A549 (cell line): ENCODE results near the gene PCDHGA11. TPM values are rescaled to one million over a fixed set of nuclear protein-coding genes. Genes with fewer than 3 reads are reported as not detected.

Experiments used
- ATAC-seq, 2 experiments: fragments of 200-7000 bp in 1 of 2; fragments of >200 bp in 1 of 2; cut with Nextera tagmentation in 1 of 2; cut with Tn5 transposase in 1 of 2; 3 replicates each; pipeline versions ENCODE4 v1.8.0 to v1.9.1; 2018 to 2020; ENCODE audit warnings: mild to moderate bottlenecking in 1 of 2, moderate library complexity in 1 of 2
- CTCF ChIA-PET: fragments of 300-600 bp; sonication (Branson Sonifier 250); formaldehyde crosslinking; extraction: SDS; loops from one replicate; lab custom pipeline; 2021; ENCODE audit warnings: antibody characterized with exemption, inconsistent platforms; lab: Yijun Ruan, JAX
- POLR2A ChIA-PET: fragments of 350-600 bp; formaldehyde crosslinking; extraction: SDS; loops from one replicate; lab custom pipeline; 2021; ENCODE audit warnings: antibody characterized with exemption, inconsistent platforms; lab: Yijun Ruan, JAX
- DNase-seq, 2 experiments: peaks; one replicate each; pipeline versions ENCODE4 v3.0.0 to v3.0.0-alpha.2; 2011 to 2016; ENCODE audit warnings: low read depth in 1 of 2, low spot score in 1 of 2
- FAIRE-seq: peaks from 2 replicates; lab custom pipeline; 2011; peaks lifted over from hg19 to GRCh38; lab: Jason Lieb, UNC
- H3K27ac ChIP-seq, 2 experiments: fragments of >200 bp; sonication (Bioruptor Twin); formaldehyde crosslinking; 3 replicates each; pipeline ENCODE4 v1.5.1; 2016 to 2017
- H3K4me1 ChIP-seq: fragments of >200 bp; sonication (Bioruptor Twin); formaldehyde crosslinking; 3 replicates; pipeline ENCODE4 v1.6.1; 2016
- H3K4me2 ChIP-seq: fragments of >200 bp; sonication (Bioruptor Twin); formaldehyde crosslinking; 3 replicates; pipeline ENCODE4 v1.6.1; 2016
- H3K4me3 ChIP-seq: fragments of >200 bp; sonication (Bioruptor Twin); formaldehyde crosslinking; 3 replicates; pipeline ENCODE4 v1.5.1; 2016
- H3K9me3 ChIP-seq: fragments of >200 bp; sonication (Bioruptor Twin); formaldehyde crosslinking; 3 replicates; pipeline ENCODE4 v1.6.1; 2016
- CBX2 ChIP-seq: fragments of 200-600 bp; sonication (generic); IDR thresholded peaks from 2 replicates; pipeline ENCODE4 v1.6.1; 2016; ENCODE audit warnings: low read depth, mild to moderate bottlenecking, borderline replicate concordance
- CHD2 ChIP-seq: fragments of 150-350 bp; IDR thresholded peaks from 2 replicates; pipeline ENCODE4 v1.6.1; 2014; ENCODE audit warnings: low read length; ENCODE audit not compliant: partially characterized antibody
- EHMT2 ChIP-seq: fragments of 200-600 bp; sonication (generic); IDR thresholded peaks from 2 replicates; pipeline ENCODE4 v1.6.1; 2016; ENCODE audit warnings: antibody characterized with exemption, low read depth, mild to moderate bottlenecking, moderate library complexity
- ESRRA ChIP-seq: fragments of 150-350 bp; IDR thresholded peaks from 2 replicates; pipeline ENCODE4 v1.6.1; 2014; ENCODE audit warnings: mild to moderate bottlenecking, low read length, borderline replicate concordance
- FOSB ChIP-seq: fragments of 250-450 bp; sonication (Bioruptor Pico); IDR thresholded peaks from 2 replicates; pipeline ENCODE4 v1.5.0; 2020; ENCODE audit warnings: mild to moderate bottlenecking, moderate library complexity
- FOSL2 ChIP-seq, 2 experiments: fragments of 450-650 bp in 1 of 2; fragments of >200 bp in 1 of 2; sonication (Bioruptor Twin) in 1 of 2; formaldehyde crosslinking; IDR thresholded peaks; 2 replicates each; pipeline versions ENCODE4 v1.5.0 to v1.6.1; 2016 to 2020; ENCODE audit warnings: mild to moderate bottlenecking in 1 of 2, moderate library complexity in 1 of 2
- FOXS1 ChIP-seq: fragments of 250-450 bp; sonication (Bioruptor Pico); IDR thresholded peaks from 2 replicates; pipeline ENCODE4 v1.5.0; 2020; ENCODE audit warnings: mild to moderate bottlenecking, moderate library complexity
- GATA3 ChIP-seq: IDR thresholded peaks from 2 replicates; pipeline ENCODE4 v1.6.1; 2012; ENCODE audit warnings: borderline replicate concordance
- HDAC2 ChIP-seq: fragments of 200-600 bp; sonication (generic); IDR thresholded peaks from 2 replicates; pipeline ENCODE4 v1.6.1; 2016
- HEYL ChIP-seq: fragments of 250-450 bp; sonication (Bioruptor Pico); IDR thresholded peaks from 2 replicates; pipeline ENCODE4 v1.8.0; 2021; ENCODE audit warnings: mild to moderate bottlenecking, moderate library complexity
- HOXA7 ChIP-seq: fragments of 250-450 bp; sonication (Bioruptor Pico); IDR thresholded peaks from 2 replicates; pipeline ENCODE4 v1.5.0; 2020; ENCODE audit warnings: mild to moderate bottlenecking, moderate library complexity
- JUNB ChIP-seq: fragments of >200 bp; sonication (Bioruptor Twin); formaldehyde crosslinking; IDR thresholded peaks from 2 replicates; pipeline ENCODE4 v1.6.1; 2016
- KDM1A ChIP-seq: fragments of 200-600 bp; sonication (generic); IDR thresholded peaks from 2 replicates; pipeline ENCODE4 v1.6.1; 2016; ENCODE audit warnings: low read depth, mild to moderate bottlenecking
- KDM5A ChIP-seq: fragments of 200-600 bp; sonication (generic); IDR thresholded peaks from 2 replicates; pipeline ENCODE4 v1.6.1; 2016; ENCODE audit warnings: antibody characterized with exemption, mild to moderate bottlenecking
- MAFK ChIP-seq: fragments of 450-650 bp; IDR thresholded peaks from 2 replicates; pipeline ENCODE4 v1.6.1; 2014; ENCODE audit not compliant: partially characterized antibody
- MAZ ChIP-seq: fragments of 150-350 bp; IDR thresholded peaks from 2 replicates; pipeline ENCODE4 v1.6.1; 2014; ENCODE audit warnings: antibody characterized with exemption, low read depth, low read length, borderline replicate concordance
- NFE2L2 ChIP-seq: fragments of 150-350 bp; conservative IDR thresholded peaks from 2 replicates; pipeline ENCODE4 v1.6.1; 2014; ENCODE audit warnings: low read length
- NR3C1 ChIP-seq: fragments of >200 bp; sonication (Bioruptor Twin); formaldehyde crosslinking; IDR thresholded peaks from 3 replicates; pipeline ENCODE4 v1.6.1; 2017
- PHF8 ChIP-seq: fragments of 200-600 bp; sonication (generic); IDR thresholded peaks from 2 replicates; pipeline ENCODE4 v1.6.1; 2016; ENCODE audit warnings: low read depth, mild to moderate bottlenecking, antibody characterized with exemption, moderate library complexity, borderline replicate concordance
- POLR2AphosphoS2 ChIP-seq: conservative IDR thresholded peaks from 2 replicates; pipeline ENCODE4 v1.6.1; 2012; ENCODE audit warnings: low read length, improper control_type of control experiment, inconsistent platforms
- RAD21 ChIP-seq, 2 experiments: fragments of >200 bp in 1 of 2; sonication (Bioruptor Twin) in 1 of 2; formaldehyde crosslinking in 1 of 2; IDR thresholded peaks in 1 of 2; conservative IDR thresholded peaks in 1 of 2; 2 replicates in 1 of 2; 3 replicates in 1 of 2; pipeline ENCODE4 v1.6.1; 2012 to 2018; ENCODE audit warnings: inconsistent platforms in 1 of 2
- SMC3 ChIP-seq: fragments of >200 bp; sonication (Bioruptor Twin); formaldehyde crosslinking; IDR thresholded peaks from 3 replicates; pipeline ENCODE4 v1.6.1; 2018; ENCODE audit warnings: inconsistent platforms
- TFCP2L1 ChIP-seq: fragments of 250-450 bp; sonication (Bioruptor Pico); IDR thresholded peaks from 2 replicates; pipeline ENCODE4 v1.5.0; 2021; ENCODE audit warnings: mild to moderate bottlenecking
- ZC3H11A ChIP-seq: fragments of 450-650 bp; IDR thresholded peaks from 2 replicates; pipeline ENCODE4 v1.6.1; 2014; ENCODE audit warnings: antibody characterized with exemption, mild to moderate bottlenecking
- WGBS: methylation state at CpG from one replicate; pipeline ENCODE4 v1.1.6; 2017; ENCODE audit errors: missing lambda C conversion rate; 5-methylcytosine and 5-hydroxymethylcytosine counted together
- polyA plus RNA-seq, 4 experiments: library from polyadenylated mRNA; depleted of rRNA in 3 of 4; stranded (reverse); fragments of >200 nt; fragmentation: RNase III in 1 of 4; extraction: RNeasy Plus Mini Kit Qiagen cat#74134 plus additional on column Dnase treatment in 1 of 4; gene quantifications; 2 replicates in 3 of 4; 3 replicates in 1 of 4; pipeline ENCODE4 v1.2.3, GENCODE V29; 2011 to 2017
- TF ChIP-seq, protein P1 (sequence below): IDR thresholded peaks from 2 replicates; pipeline ENCODE4 v1.6.1; 2012; ENCODE audit warnings: low read depth, borderline replicate concordance
- TF ChIP-seq, protein P2 (sequence below): fragments of 450-650 bp; IDR thresholded peaks from 2 replicates; pipeline ENCODE4 v1.6.1; 2014; ENCODE audit warnings: antibody characterized with exemption
- TF ChIP-seq, protein P3 (sequence below): fragments of >200 bp; sonication (Bioruptor Twin); formaldehyde crosslinking; IDR thresholded peaks from 2 replicates; pipeline ENCODE4 v1.6.1; 2016
- TF ChIP-seq, protein P4 (sequence below): IDR thresholded peaks from 2 replicates; pipeline ENCODE4 v1.6.1; 2012

PCDHGA11 gene
- polyA plus RNA-seq, 2 of the 4 experiments (the other 2 are of a cell fraction), result 0.10 TPM; not detected in 1

DNA sequence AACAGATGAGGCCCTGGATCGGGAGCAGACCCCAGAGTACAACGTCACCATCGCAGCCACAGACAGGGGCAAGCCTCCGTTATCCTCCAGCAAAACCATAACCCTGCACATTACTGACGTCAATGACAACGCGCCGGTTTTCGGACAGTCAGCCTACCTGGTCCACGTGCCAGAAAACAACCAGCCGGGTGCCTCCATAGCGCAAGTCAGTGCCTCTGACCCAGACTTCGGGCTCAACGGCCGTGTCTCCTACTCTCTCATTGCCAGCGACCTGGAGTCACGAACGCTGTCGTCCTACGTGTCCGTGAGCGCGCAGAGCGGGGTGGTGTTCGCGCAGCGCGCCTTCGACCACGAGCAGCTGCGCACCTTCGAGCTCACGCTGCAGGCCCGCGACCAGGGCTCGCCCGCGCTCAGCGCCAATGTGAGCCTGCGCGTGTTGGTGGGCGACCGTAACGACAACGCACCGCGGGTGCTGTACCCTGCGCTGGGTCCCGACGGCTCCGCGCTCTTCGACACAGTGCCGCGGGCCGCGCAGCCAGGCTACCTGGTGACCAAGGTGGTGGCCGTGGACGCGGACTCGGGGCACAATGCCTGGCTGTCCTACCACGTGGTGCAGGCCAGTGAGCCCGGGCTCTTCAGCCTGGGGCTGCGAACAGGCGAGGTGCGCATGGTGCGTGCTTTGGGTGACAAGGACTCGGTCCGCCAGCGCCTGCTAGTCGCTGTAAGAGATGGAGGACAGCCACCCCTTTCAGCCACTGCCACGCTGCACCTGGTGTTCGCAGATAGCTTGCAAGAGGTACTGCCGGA lies 1.6 kb upstream of the PCDHGA11 start:
- no peak overlapping the region for H3K4me3 ChIP-seq
- FAIRE-seq, result no peak
- POLR2A ChIA-PET, result no interaction called here
- H3K9me3 ChIP-seq, result peaks cover 61% of the 10 kb centered on the region
- no peak overlapping the region for H3K4me2 ChIP-seq
- 85% methylated on average over 47 of the region's 74 CpGs for WGBS
- TF ChIP-seq MAZ (no peak), ZC3H11A (no peak), GATA3 (no peak), SMC3 (no peak), RAD21 (conservative IDR thresholded peaks at IDR 0.05 in 1 of 2, IDR thresholded peaks at IDR 0.05 in 1 of 2) (no peak), CHD2 (no peak), JUNB (no peak), HDAC2 (no peak), CBX2 (no peak), NR3C1 (no peak), TFCP2L1 (CRISPR knock-in tag) (no peak)
- TF ChIP-seq, protein P1, sequence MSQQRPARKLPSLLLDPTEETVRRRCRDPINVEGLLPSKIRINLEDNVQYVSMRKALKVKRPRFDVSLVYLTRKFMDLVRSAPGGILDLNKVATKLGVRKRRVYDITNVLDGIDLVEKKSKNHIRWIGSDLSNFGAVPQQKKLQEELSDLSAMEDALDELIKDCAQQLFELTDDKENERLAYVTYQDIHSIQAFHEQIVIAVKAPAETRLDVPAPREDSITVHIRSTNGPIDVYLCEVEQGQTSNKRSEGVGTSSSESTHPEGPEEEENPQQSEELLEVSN, result no peak
- no peak overlapping the region for H3K27ac ChIP-seq
- no peak for DNase-seq
- no peak for ATAC-seq
- H3K4me1 ChIP-seq, result no peaks in the 10 kb centered on the region
- CTCF ChIA-PET, result interaction anchor here (1.0 to 2.4 kb wide), 4 partner anchors 36 to 139 kb away, joined by 3 to 9 read pairs (median 4); partner anchors contain the start of gene PCDHGA7

DNA sequence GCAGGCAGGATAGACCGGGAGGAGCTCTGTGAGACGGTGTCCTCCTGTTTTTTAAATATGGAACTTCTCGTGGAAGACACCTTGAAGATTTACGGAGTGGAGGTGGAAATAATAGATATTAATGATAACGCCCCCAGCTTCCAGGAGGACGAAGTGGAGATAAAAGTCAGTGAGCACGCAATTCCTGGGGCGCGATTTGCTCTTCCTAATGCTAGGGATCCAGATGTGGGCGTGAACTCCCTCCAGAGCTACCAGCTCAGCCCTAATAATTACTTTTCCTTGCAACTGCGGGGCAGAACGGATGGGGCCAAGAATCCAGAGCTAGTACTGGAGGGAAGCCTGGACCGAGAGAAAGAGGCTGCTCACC lies 621 bp downstream of the PCDHGA11 start:
- no peak for ATAC-seq
- peaks cover 73% of the 10 kb centered on the region for H3K9me3 ChIP-seq
- TF ChIP-seq FOSL2 (IDR thresholded peaks at IDR 0.05) (no peak), FOSL2 (CRISPR knock-in tag; IDR thresholded peaks at IDR 0.05) (no peak), NFE2L2 (no peak), KDM1A (no peak), PHF8 (no peak), POLR2AphosphoS2 (no peak), SMC3 (no peak), HEYL (CRISPR knock-in tag) (no peak), KDM5A (no peak), EHMT2 (no peak), HOXA7 (CRISPR knock-in tag) (no peak), ESRRA (no peak), JUNB (no peak), FOSB (CRISPR knock-in tag) (no peak), MAFK (no peak), FOXS1 (CRISPR knock-in tag) (no peak)
- TF ChIP-seq, protein P1, result no peak
- TF ChIP-seq, protein P2, sequence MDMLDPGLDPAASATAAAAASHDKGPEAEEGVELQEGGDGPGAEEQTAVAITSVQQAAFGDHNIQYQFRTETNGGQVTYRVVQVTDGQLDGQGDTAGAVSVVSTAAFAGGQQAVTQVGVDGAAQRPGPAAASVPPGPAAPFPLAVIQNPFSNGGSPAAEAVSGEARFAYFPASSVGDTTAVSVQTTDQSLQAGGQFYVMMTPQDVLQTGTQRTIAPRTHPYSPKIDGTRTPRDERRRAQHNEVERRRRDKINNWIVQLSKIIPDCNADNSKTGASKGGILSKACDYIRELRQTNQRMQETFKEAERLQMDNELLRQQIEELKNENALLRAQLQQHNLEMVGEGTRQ, result no peak
- TF ChIP-seq, protein P3, sequence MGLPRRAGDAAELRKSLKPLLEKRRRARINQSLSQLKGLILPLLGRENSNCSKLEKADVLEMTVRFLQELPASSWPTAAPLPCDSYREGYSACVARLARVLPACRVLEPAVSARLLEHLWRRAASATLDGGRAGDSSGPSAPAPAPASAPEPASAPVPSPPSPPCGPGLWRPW, result no peak
- TF ChIP-seq, protein P4, sequence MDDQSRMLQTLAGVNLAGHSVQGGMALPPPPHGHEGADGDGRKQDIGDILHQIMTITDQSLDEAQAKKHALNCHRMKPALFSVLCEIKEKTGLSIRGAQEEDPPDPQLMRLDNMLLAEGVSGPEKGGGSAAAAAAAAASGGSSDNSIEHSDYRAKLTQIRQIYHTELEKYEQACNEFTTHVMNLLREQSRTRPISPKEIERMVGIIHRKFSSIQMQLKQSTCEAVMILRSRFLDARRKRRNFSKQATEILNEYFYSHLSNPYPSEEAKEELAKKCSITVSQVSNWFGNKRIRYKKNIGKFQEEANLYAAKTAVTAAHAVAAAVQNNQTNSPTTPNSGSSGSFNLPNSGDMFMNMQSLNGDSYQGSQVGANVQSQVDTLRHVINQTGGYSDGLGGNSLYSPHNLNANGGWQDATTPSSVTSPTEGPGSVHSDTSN, result no peak
- ChIA-PET CTCF (interaction anchor here (1.1 to 1.8 kb wide), 7 partner anchors 9 to 143 kb away, joined by 3 to 7 read pairs (median 4); partner anchors contain the start of genes PCDHGA12, PCDHGA5 and PCDHGB6), POLR2A (no interaction called here)
- no peak overlapping the region for H3K27ac ChIP-seq
- 47% methylated on average over 13 of the region's 13 CpGs for WGBS
- no peak for DNase-seq
- H3K4me3 ChIP-seq, result no peak overlapping the region
- FAIRE-seq, result no peak
- H3K4me1 ChIP-seq, result no peaks in the 10 kb centered on the region
- H3K4me2 ChIP-seq, result no peak overlapping the region
